GM23248 (cell line): ENCODE results near the gene WSCD1. TPM values are rescaled to one million over a fixed set of nuclear protein-coding genes. Genes with fewer than 3 reads are reported as not detected.

ENCODE experiments used
- DNase-seq: peaks from one replicate; pipeline ENCODE4 v3.0.0-alpha.2; 2015
- H2AFZ ChIP-seq: fragments of 200-600 bp; sonication (generic); 2 replicates; pipeline ENCODE4 v1.6.1; 2016; ENCODE audit warnings: antibody characterized with exemption
- H3F3A ChIP-seq: fragments of 200-600 bp; sonication (generic); 2 replicates; pipeline ENCODE4 v1.6.1; 2016; ENCODE audit warnings: mild to moderate bottlenecking, antibody characterized with exemption, mixed run types; ENCODE audit not compliant: insufficient read depth
- H3K27ac ChIP-seq: fragments of 200-600 bp; sonication (generic); 2 replicates; pipeline ENCODE4 v1.5.1; 2016; ENCODE audit warnings: mild to moderate bottlenecking
- H3K27me3 ChIP-seq: fragments of 200-600 bp; sonication (generic); replicated peaks from 2 replicates; pipeline ENCODE4 v1.6.1; 2016; ENCODE audit warnings: mild to moderate bottlenecking; ENCODE audit not compliant: insufficient read depth
- H3K36me3 ChIP-seq: fragments of 200-600 bp; sonication (generic); 2 replicates; pipeline ENCODE4 v1.6.1; 2016; ENCODE audit warnings: low read depth, mild to moderate bottlenecking
- H3K4me1 ChIP-seq: fragments of 200-600 bp; sonication (generic); 2 replicates; pipeline ENCODE4 v1.6.1; 2016; ENCODE audit warnings: mild to moderate bottlenecking; ENCODE audit not compliant: insufficient read depth
- H3K4me2 ChIP-seq: fragments of 200-600 bp; sonication (generic); one replicate; pipeline ENCODE4 v1.6.1; 2016; ENCODE audit warnings: mild to moderate bottlenecking; ENCODE audit not compliant: unreplicated experiment
- H3K4me3 ChIP-seq: fragments of 200-600 bp; sonication (generic); 2 replicates; pipeline ENCODE4 v1.5.1; 2016; ENCODE audit warnings: mild to moderate bottlenecking
- H3K79me2 ChIP-seq: fragments of 200-600 bp; sonication (generic); 2 replicates; pipeline ENCODE4 v1.6.1; 2016; ENCODE audit warnings: mild to moderate bottlenecking; ENCODE audit not compliant: insufficient read depth
- H3K9ac ChIP-seq: fragments of 200-600 bp; sonication (generic); 2 replicates; pipeline ENCODE4 v1.6.1; 2016; ENCODE audit warnings: mild to moderate bottlenecking
- H3K9me2 ChIP-seq: fragments of 200-600 bp; sonication (generic); 2 replicates; pipeline ENCODE4 v1.6.1; 2016; ENCODE audit warnings: mixed run types, mild to moderate bottlenecking, moderate library complexity; ENCODE audit not compliant: insufficient read depth
- H3K9me3 ChIP-seq: fragments of 200-600 bp; sonication (generic); one replicate; pipeline ENCODE4 v1.6.1; 2017; ENCODE audit warnings: low read depth
- H4K20me1 ChIP-seq: fragments of 200-600 bp; sonication (generic); 2 replicates; pipeline ENCODE4 v1.6.0; 2016; ENCODE audit not compliant: insufficient read depth
- EZH2 ChIP-seq: fragments of 200-600 bp; sonication (generic); IDR thresholded peaks from 2 replicates; pipeline ENCODE4 v1.6.1; 2018; ENCODE audit warnings: antibody characterized with exemption, mild to moderate bottlenecking; ENCODE audit not compliant: insufficient read depth, poor library complexity, severe bottlenecking
- EZH2phosphoT487 ChIP-seq: fragments of 200-600 bp; sonication (generic); IDR thresholded peaks from 2 replicates; pipeline ENCODE4 v1.6.1; 2018; ENCODE audit warnings: antibody characterized with exemption, moderate library complexity, mild to moderate bottlenecking, low read depth; ENCODE audit not compliant: insufficient read depth
- WGBS, 2 experiments: methylation state at CpG; one replicate each; pipeline ENCODE4 v1.1.6; 2015 to 2017; ENCODE audit warnings: low lambda C conversion rate in 2 of 2, low coverage in 1 of 2; ENCODE audit errors: missing lambda C conversion rate in 2 of 2; 5-methylcytosine and 5-hydroxymethylcytosine counted together
- in situ Hi-C: fragments of 300-500 bp; cut with MboI; formaldehyde crosslinking; loops from 2 replicates; pipeline ENCODE4 v1.15.0; 2020
- polyA plus RNA-seq: library from polyadenylated mRNA; unstranded; fragments of >200 nt; fragmentation: Nextera tagmentation; extraction: Ambion mirVana; gene quantifications from 2 replicates; pipeline ENCODE4 v1.2.1, GENCODE V29; 2016
- total RNA-seq: library from RNA; depleted of rRNA; stranded (reverse); fragments of >200 nt; shearing (Covaris generic); gene quantifications from 2 replicates; pipeline ENCODE4 v1.2.3, GENCODE V29; 2014

The WSCD1 gene
- total and polyA plus RNA-seq, 2 experiments from 2014 or later, result 0.11 TPM; not detected in 1

DNA sequence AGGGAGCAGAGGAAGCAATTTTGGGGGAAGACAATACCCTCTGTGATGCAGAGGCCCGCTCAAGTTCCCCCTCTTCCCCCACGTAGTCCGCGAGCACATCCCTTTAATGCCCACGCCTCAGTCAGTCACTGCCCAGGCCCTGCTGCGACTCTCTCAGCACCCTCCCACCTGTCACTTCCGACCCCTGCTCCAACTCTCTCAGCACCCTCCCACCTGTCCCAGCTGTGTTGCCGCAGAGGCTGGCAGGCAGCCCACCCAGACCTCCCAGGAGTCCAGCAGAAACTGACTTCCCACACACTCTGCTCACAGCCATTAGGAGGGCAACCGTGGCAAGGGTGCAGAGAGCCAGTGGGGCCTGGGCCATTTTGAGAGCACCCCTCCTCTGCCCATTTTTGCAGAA is 92.7 kb downstream of the WSCD1 start:
- DNase-seq, result no peak
- H3K27me3 ChIP-seq, result no peaks in the 10 kb centered on the region

DNA sequence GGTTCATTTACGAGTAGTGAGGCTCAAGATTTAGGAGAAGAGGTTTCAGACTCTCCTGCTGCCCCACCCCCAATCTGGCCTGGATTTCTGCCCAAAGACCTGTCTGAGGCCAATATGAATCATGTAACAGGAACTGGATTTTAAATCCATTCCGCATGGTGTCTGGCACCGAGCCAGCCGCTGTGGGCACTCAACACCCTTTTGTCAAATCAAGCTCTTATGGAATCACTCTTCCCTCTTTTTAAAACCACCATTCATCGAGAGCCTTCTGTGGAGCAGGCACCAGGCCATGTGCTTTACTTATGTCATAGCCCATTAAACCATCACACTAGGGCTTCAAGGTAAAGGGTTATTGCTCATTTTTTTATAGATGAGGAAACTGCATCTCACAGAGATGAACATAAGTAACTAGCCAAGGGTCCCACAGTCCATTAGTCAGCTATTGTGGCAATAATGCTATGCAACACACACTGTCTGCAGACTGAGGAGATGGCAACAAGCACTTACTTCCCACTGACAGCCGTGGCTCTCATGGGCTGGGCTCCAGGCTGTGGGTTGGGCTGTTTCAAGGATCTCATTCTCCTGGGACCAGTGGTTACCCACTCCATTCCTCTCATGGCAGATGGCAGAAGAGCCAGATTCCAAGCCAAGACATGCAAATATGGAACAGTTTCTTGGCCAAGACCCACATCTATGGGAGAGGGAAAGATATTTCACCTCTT is 93.6 kb downstream of the WSCD1 start:
- no peak for TF ChIP-seq EZH2
- TF ChIP-seq EZH2phosphoT487, result no peak
- no peaks in the 10 kb centered on the region for H3K9me2 ChIP-seq
- no peaks in the 10 kb centered on the region for H3F3A ChIP-seq
- H3K27me3 ChIP-seq, result no peaks in the 10 kb centered on the region
- no peak overlapping the region for H3K9ac ChIP-seq
- H3K4me3 ChIP-seq, result no peak overlapping the region
- H3K79me2 ChIP-seq, result no peaks in the 10 kb centered on the region
- 7 to 11% methylated on average over 6 of the region's 6 CpGs for WGBS, 2 experiments
- no peaks in the 10 kb centered on the region for H3K36me3 ChIP-seq
- H3K27ac ChIP-seq, result no peak overlapping the region
- in situ Hi-C loops, result no loop called here
- no peak for DNase-seq
- no peaks in the 10 kb centered on the region for H3K4me1 ChIP-seq
- no peak overlapping the region for H2AFZ ChIP-seq
- no peak overlapping the region for H3K4me2 ChIP-seq
- H3K9me3 ChIP-seq, result no peaks in the 10 kb centered on the region
- no peaks in the 10 kb centered on the region for H4K20me1 ChIP-seq

More for the DNA sequence above, 92.7 kb downstream of the WSCD1 start:
- Histone ChIP-seq H3K9me3 (no peaks in the 10 kb centered on the region), H3K9me2 (no peaks in the 10 kb centered on the region), H3K9ac (no peak overlapping the region), H3K4me2 (no peak overlapping the region), H3K4me3 (no peak overlapping the region), H3F3A (no peaks in the 10 kb centered on the region), H4K20me1 (no peaks in the 10 kb centered on the region), H3K36me3 (no peaks in the 10 kb centered on the region), H2AFZ (no peak overlapping the region), H3K79me2 (no peaks in the 10 kb centered on the region), H3K4me1 (no peaks in the 10 kb centered on the region), H3K27ac (no peak overlapping the region)
- TF ChIP-seq EZH2phosphoT487 (no peak), EZH2 (no peak)
- 3 to 5% methylated on average over 9 of the region's 9 CpGs for WGBS, 2 experiments
- in situ Hi-C loops, result no loop called here

DNA sequence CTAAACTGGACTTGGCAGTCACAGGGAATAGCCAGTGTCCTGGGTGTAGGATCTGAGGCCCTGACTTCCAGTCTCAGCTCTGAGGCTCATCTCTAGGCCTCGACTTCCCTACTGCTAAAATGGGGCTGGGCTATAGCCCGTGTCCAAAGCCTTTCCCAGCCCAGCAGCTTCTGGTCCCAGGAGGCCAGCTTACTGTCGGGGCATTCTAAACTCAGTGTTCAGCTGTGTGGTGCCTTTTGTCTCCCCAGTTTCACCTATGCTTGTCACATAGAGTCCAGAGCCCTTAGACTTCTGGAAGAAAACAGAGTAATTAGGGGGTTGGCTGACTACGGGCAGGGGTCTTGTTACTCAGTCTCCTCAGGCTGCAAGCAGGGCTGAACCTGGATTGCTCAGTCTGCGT is 94.8 kb downstream of the WSCD1 start:
- H3K9me3 ChIP-seq, result no peaks in the 10 kb centered on the region
- no peaks in the 10 kb centered on the region for H4K20me1 ChIP-seq
- H3K27ac ChIP-seq, result no peak overlapping the region
- no peaks in the 10 kb centered on the region for H3K79me2 ChIP-seq
- WGBS, 2 experiments, result 20 to 21% methylated on average over 5 of the region's 5 CpGs
- no peak overlapping the region for H3K4me3 ChIP-seq
- no peaks in the 10 kb centered on the region for H3K36me3 ChIP-seq
- no peaks in the 10 kb centered on the region for H3K27me3 ChIP-seq
- TF ChIP-seq EZH2phosphoT487 (no peak), EZH2 (no peak)
- no peak for DNase-seq
- no peaks in the 10 kb centered on the region for H3K9me2 ChIP-seq
- no peaks in the 10 kb centered on the region for H3F3A ChIP-seq
- no peaks in the 10 kb centered on the region for H3K4me1 ChIP-seq
- H2AFZ ChIP-seq, result no peak overlapping the region
- in situ Hi-C loops, result no loop called here
- no peak overlapping the region for H3K9ac ChIP-seq
- H3K4me2 ChIP-seq, result no peak overlapping the region

DNA sequence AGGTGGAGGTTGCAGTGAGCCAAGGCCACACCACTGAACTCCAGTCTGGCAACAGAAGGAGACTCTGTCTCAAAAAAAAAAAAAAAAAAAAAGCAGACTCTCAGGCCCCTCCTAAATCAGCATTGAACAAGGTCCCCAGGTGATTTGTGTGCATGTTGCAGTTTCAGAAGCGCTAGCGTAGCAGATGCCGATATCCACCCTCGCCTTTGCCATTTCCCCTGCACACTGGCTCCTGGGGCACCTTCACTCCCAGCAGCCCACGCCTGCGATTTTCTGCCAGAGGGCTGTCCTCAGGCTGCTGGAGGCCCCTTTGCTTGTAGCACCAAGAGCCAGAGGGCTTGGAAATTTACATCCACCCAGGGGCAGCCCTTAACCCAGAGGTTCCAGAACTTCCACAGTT is 95.6 kb downstream of the WSCD1 start:
- Histone ChIP-seq H3K79me2 (no peaks in the 10 kb centered on the region), H3K4me1 (no peaks in the 10 kb centered on the region), H3K27me3 (no peaks in the 10 kb centered on the region), H3K9me3 (no peaks in the 10 kb centered on the region), H3K4me2 (no peak overlapping the region), H3F3A (no peaks in the 10 kb centered on the region), H3K9me2 (no peaks in the 10 kb centered on the region), H4K20me1 (no peaks in the 10 kb centered on the region), H2AFZ (no peak overlapping the region), H3K36me3 (no peaks in the 10 kb centered on the region), H3K27ac (no peak overlapping the region), H3K9ac (no peak overlapping the region), H3K4me3 (no peak overlapping the region)
- WGBS, 2 experiments, result 38 to 44% methylated on average over 6 of the region's 6 CpGs
- TF ChIP-seq EZH2 (no peak), EZH2phosphoT487 (no peak)
- DNase-seq, result no peak
- in situ Hi-C loops, result no loop called here
